A549 (cell line): ENCODE results near the gene LENG8.

Experiments
- CBX8 ChIP-seq: fragments of 200-600 bp; sonication (generic); IDR thresholded peaks from 2 replicates; pipeline ENCODE4 v1.6.1; 2016
- CHD4 ChIP-seq: fragments of 200-600 bp; sonication (generic); IDR thresholded peaks from 2 replicates; pipeline ENCODE4 v1.6.1; 2016; ENCODE audit warnings: antibody characterized with exemption, mild to moderate bottlenecking, borderline replicate concordance
- CTCF ChIP-seq: fragments of >200 bp; sonication (Bioruptor Twin); formaldehyde crosslinking; IDR thresholded peaks from 3 replicates; pipeline ENCODE4 v1.5.1; 2016
- FOSL2 ChIP-seq, 2 experiments: fragments of 450-650 bp in 1 of 2; fragments of >200 bp in 1 of 2; sonication (Bioruptor Twin) in 1 of 2; formaldehyde crosslinking; IDR thresholded peaks; 2 replicates each; pipeline versions ENCODE4 v1.5.0 to v1.6.1; 2016 to 2020; ENCODE audit warnings: mild to moderate bottlenecking in 1 of 2, moderate library complexity in 1 of 2
- HOXB13 ChIP-seq: fragments of 250-450 bp; sonication (Bioruptor Pico); IDR thresholded peaks from 2 replicates; pipeline ENCODE4 v1.5.0; 2020; ENCODE audit warnings: low read depth, mild to moderate bottlenecking, moderate library complexity
- KDM5A ChIP-seq: fragments of 200-600 bp; sonication (generic); IDR thresholded peaks from 2 replicates; pipeline ENCODE4 v1.6.1; 2016; ENCODE audit warnings: antibody characterized with exemption, mild to moderate bottlenecking
- MAX ChIP-seq: IDR thresholded peaks from 2 replicates; pipeline ENCODE4 v1.6.1; 2012
- PHF8 ChIP-seq: fragments of 200-600 bp; sonication (generic); IDR thresholded peaks from 2 replicates; pipeline ENCODE4 v1.6.1; 2016; ENCODE audit warnings: low read depth, mild to moderate bottlenecking, antibody characterized with exemption, moderate library complexity, borderline replicate concordance
- POLR2A ChIP-seq: IDR thresholded peaks from 2 replicates; pipeline ENCODE4 v1.6.1; 2012; ENCODE audit warnings: mild to moderate bottlenecking, low read length
- RAD21 ChIP-seq, 2 experiments: fragments of >200 bp in 1 of 2; sonication (Bioruptor Twin) in 1 of 2; formaldehyde crosslinking in 1 of 2; IDR thresholded peaks in 1 of 2; conservative IDR thresholded peaks in 1 of 2; 2 replicates in 1 of 2; 3 replicates in 1 of 2; pipeline ENCODE4 v1.6.1; 2012 to 2018; ENCODE audit warnings: inconsistent platforms in 1 of 2
- REST ChIP-seq: fragments of 200-600 bp; sonication (generic); IDR thresholded peaks from 2 replicates; pipeline ENCODE4 v1.6.1; 2016; ENCODE audit warnings: antibody characterized with exemption, mild to moderate bottlenecking, moderate library complexity
- RNF2 ChIP-seq: fragments of 200-600 bp; sonication (generic); IDR thresholded peaks from 2 replicates; pipeline ENCODE4 v1.6.1; 2016; ENCODE audit warnings: low read depth, mild to moderate bottlenecking, antibody characterized with exemption, moderate library complexity, borderline replicate concordance

GRCh38 chr19:54424660-54425381 lies 24.2 kb upstream of the LENG8 start:
- TF ChIP-seq CTCF (no peak), REST (no peak), MAX (no peak), HOXB13 (no peak), CHD4 (no peak), FOSL2 (IDR thresholded peaks at IDR 0.05) (no peak), FOSL2 (CRISPR knock-in tag; IDR thresholded peaks at IDR 0.05) (no peak), RAD21 (conservative IDR thresholded peaks at IDR 0.05 in 1 of 2, IDR thresholded peaks at IDR 0.05 in 1 of 2) (no peak), POLR2A (no peak), KDM5A (no peak), CBX8 (no peak), PHF8 (no peak), RNF2 (no peak)
